MM.1S (cell line): ENCODE measurements around the gene IMPA2.

Source experiments
- CTCF ChIP-seq: fragments of 300-600 bp; sonication (generic); IDR thresholded peaks from 2 replicates; pipeline ENCODE4 v1.5.1; 2016; ENCODE audit warnings: antibody characterized with exemption, low read length, mixed read lengths
- EZH2 ChIP-seq: fragments of 300-600 bp; sonication (generic); optimal IDR thresholded peaks from 2 replicates; pipeline ENCODE3; 2017; ENCODE audit warnings: low read depth, mild to moderate bottlenecking, antibody characterized with exemption, low read length, mixed read lengths

- TF ChIP-seq CTCF = no peak
- no peak for TF ChIP-seq EZH2
Measured at GRCh38 chr18:12003894-12004293, 22.6 kb downstream of the IMPA2 start.
